Measurements from ENCODE around the gene ABCA1. TPM values are rescaled to one million over a fixed set of nuclear protein-coding genes. Genes with fewer than 3 reads are reported as not detected.

Gene ABCA1
- total RNA-seq, 1 experiment from 2014 or later, result 0.76 TPM

DNA sequence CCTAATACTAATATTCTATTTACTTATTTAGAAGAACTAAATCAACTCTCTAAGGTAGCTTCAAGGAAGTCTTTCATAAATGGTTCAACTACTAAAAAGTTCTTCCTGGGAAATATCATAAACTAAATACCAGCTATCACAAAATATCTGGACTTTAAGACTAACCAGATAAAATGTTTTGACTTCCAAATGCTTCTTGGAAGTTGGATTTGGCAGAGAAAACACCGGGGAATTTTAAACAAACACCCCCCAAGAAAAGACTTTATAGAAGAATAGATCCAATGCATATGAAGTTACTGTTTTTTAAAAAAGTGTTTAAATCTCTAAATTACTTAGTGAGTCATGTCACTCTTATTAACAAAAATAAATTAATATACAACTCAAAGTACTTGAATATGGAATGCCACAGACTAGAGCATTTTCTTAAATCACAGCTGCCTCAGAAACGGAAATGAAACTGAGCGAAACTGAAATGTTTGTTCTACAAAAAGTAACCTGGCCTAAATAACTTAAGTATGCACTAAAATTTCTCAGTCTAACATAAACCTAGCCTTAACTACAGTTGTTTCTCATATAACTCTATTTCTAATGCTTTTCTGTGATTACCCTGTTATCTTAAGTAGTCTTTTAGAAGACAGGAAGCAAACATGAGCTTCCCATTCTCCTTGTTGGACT, 6.8 kb downstream of the ABCA1 start:
- BruUV-seq (replicated peaks), result no TSS peak
- Mint-ChIP-seq H3K9me3 (ENCODE audit: low read depth, unreplicated experiment) (no peaks in the 10 kb centered on the region), H3K36me3 (ENCODE audit: insufficient read depth, unreplicated experiment) (no peaks in the 10 kb centered on the region), H3K4me3 (ENCODE audit: low read depth, unreplicated experiment) (no peak overlapping the region), H3K27ac (ENCODE audit: unreplicated experiment) (no peak overlapping the region), H3K4me1 (ENCODE audit: low read depth, unreplicated experiment) (no peaks in the 10 kb centered on the region), H3K27me3 (ENCODE audit: unreplicated experiment) (no peaks in the 10 kb centered on the region)
- no peak for DNase-seq
- CTCF ChIA-PET, result no interaction called here
- TF ChIP-seq CTCF (IDR thresholded peaks at IDR 0.05; ENCODE audit: unreplicated experiment), result no peak
- intact Hi-C loops (cut with micrococcal nuclease; ENCODE audit: unreplicated experiment), result loop anchor here (5.0 kb wide), 1 partner anchor 59 kb away; no protein-coding TSS in a partner anchor

DNA sequence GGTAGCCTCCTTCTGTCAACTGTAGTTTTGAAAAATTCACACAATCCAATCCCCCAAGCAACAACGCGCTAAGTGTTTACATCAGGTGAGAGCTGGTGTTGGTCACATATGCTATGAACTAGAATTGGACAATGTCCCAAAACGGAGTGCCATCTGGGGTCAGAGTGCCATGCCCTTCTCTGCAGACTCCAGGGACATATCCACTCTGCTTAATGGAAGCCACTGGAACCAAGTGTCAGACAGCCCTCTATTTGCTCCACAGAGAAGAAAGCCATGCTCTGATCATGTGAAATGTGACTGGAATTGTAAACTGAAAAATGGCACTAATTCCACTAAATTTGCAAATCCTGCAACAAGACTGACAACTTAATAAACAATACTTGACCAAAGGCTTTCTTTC, 12.2 kb downstream of the ABCA1 start:
- Mint-ChIP-seq H3K27me3 (ENCODE audit: unreplicated experiment) (peaks cover 18% of the 10 kb centered on the region), H3K4me1 (ENCODE audit: low read depth, unreplicated experiment) (no peaks in the 10 kb centered on the region), H3K36me3 (ENCODE audit: insufficient read depth, unreplicated experiment) (no peaks in the 10 kb centered on the region), H3K9me3 (ENCODE audit: low read depth, unreplicated experiment) (no peaks in the 10 kb centered on the region), H3K4me3 (ENCODE audit: low read depth, unreplicated experiment) (no peak overlapping the region), H3K27ac (ENCODE audit: unreplicated experiment) (no peak overlapping the region)
- intact Hi-C loops (cut with micrococcal nuclease; ENCODE audit: unreplicated experiment), result no loop called here
- no TSS peak for BruUV-seq (replicated peaks)
- DNase-seq, result no peak
- CTCF ChIA-PET, result no interaction called here
- TF ChIP-seq CTCF (IDR thresholded peaks at IDR 0.05; ENCODE audit: unreplicated experiment), result no peak

DNA sequence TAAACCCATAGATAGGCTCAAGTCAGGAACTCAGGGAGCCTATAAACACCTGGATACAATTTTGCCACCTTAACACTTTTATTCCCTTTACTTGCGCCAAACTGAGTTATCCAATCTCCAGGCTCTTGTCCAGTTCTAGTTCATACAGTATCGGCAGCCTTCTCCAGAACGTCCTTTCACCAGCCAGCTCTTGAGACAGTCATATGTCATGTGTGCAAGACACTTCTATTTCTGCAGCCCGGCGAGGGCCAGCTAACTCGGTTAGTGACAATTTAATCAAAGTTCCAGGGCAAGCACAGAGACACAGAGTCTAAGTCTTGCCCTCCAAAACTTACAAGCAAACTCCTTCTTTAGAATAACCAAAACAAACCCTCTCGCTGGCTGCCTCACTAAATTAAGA, 12.9 kb downstream of the ABCA1 start:
- Mint-ChIP-seq H3K9me3 (ENCODE audit: low read depth, unreplicated experiment) (no peaks in the 10 kb centered on the region), H3K36me3 (ENCODE audit: insufficient read depth, unreplicated experiment) (no peaks in the 10 kb centered on the region), H3K4me1 (ENCODE audit: low read depth, unreplicated experiment) (no peaks in the 10 kb centered on the region), H3K27me3 (ENCODE audit: unreplicated experiment) (peaks cover 21% of the 10 kb centered on the region), H3K4me3 (ENCODE audit: low read depth, unreplicated experiment) (no peak overlapping the region), H3K27ac (ENCODE audit: unreplicated experiment) (no peak overlapping the region)
- no peak for DNase-seq
- CTCF ChIA-PET, result no interaction called here
- TF ChIP-seq CTCF (IDR thresholded peaks at IDR 0.05; ENCODE audit: unreplicated experiment), result no peak
- intact Hi-C loops (cut with micrococcal nuclease; ENCODE audit: unreplicated experiment), result no loop called here
- no TSS peak for BruUV-seq (replicated peaks)

GRCh38 chr9:104914466-104914865, 13.5 kb downstream of the ABCA1 start:
- intact Hi-C loops (cut with micrococcal nuclease; ENCODE audit: unreplicated experiment), result no loop called here
- CTCF ChIA-PET, result no interaction called here
- Mint-ChIP-seq H3K9me3 (ENCODE audit: low read depth, unreplicated experiment) (no peaks in the 10 kb centered on the region), H3K27me3 (ENCODE audit: unreplicated experiment) (peaks cover 26% of the 10 kb centered on the region), H3K4me3 (ENCODE audit: low read depth, unreplicated experiment) (no peak overlapping the region), H3K36me3 (ENCODE audit: insufficient read depth, unreplicated experiment) (no peaks in the 10 kb centered on the region), H3K4me1 (ENCODE audit: low read depth, unreplicated experiment) (no peaks in the 10 kb centered on the region), H3K27ac (ENCODE audit: unreplicated experiment) (no peak overlapping the region)
- DNase-seq, result no peak
- no TSS peak for BruUV-seq (replicated peaks)
- no peak for TF ChIP-seq CTCF (IDR thresholded peaks at IDR 0.05; ENCODE audit: unreplicated experiment)

All from Calu3 (cell line).